Measurements from ENCODE around the gene MAP3K7CL.

- TF ChIP-seq CTCF (IDR thresholded peaks at IDR 0.05) = no peak
- peak in 1 of 4 donors; percentile 36 for TF ChIP-seq POLR2A (IDR thresholded peaks at IDR 0.05)
Observed at GRCh38 chr21:29181799-29182470, 51.5 kb downstream of the MAP3K7CL start.

Data from upper lobe of left lung (tissue), 4 donors.